GM19463 (cell line): ENCODE data around the gene PDXDC1.
"Not testable (repeated sequence)": the region's sequence is repeated elsewhere in the genome, so short reads cannot be mapped to it uniquely, and the experiment has no call there.

ENCODE experiments used
- ATAC-seq: cut with Tn5 transposase; IDR thresholded peaks from one replicate; pipeline ENCODE4 v1.9.1; 2021; ENCODE audit warnings: mild to moderate bottlenecking, moderate library complexity; ENCODE audit not compliant: unreplicated experiment

PDXDC1 gene

GRCh38 chr16:15130256-15130932 lies 155.6 kb downstream of the PDXDC1 start:
- not testable (repeated sequence) for ATAC-seq

GRCh38 chr16:15130943-15131700 lies 156.3 kb downstream of the PDXDC1 start:
- ATAC-seq = not testable (repeated sequence)

GRCh38 chr16:15132719-15133428 lies 158.0 kb downstream of the PDXDC1 start:
- not testable (repeated sequence) for ATAC-seq

- not testable (repeated sequence) for ATAC-seq
Measured at GRCh38 chr16:15133554-15133953, 158.7 kb downstream of the PDXDC1 start.

GRCh38 chr16:15134752-15135482 lies 160.1 kb downstream of the PDXDC1 start:
- not testable (repeated sequence) for ATAC-seq

- ATAC-seq = not testable (repeated sequence)
Measured at GRCh38 chr16:15135483-15136360, 160.9 kb downstream of the PDXDC1 start.

GRCh38 chr16:15137514-15137913 lies 162.7 kb downstream of the PDXDC1 start:
- ATAC-seq = not testable (repeated sequence)

- not testable (repeated sequence) for ATAC-seq
Measured at GRCh38 chr16:15140444-15141365, 165.9 kb downstream of the PDXDC1 start.

- no peak for ATAC-seq
Measured at GRCh38 chr16:15141586-15141985, 166.8 kb downstream of the PDXDC1 start.

GRCh38 chr16:15142107-15142890 lies 167.5 kb downstream of the PDXDC1 start:
- ATAC-seq = not testable (repeated sequence)

GRCh38 chr16:15142891-15143600 lies 168.2 kb downstream of the PDXDC1 start:
- not testable (repeated sequence) for ATAC-seq

GRCh38 chr16:15143601-15144091 lies 168.8 kb downstream of the PDXDC1 start:
- not testable (repeated sequence) for ATAC-seq

- not testable (repeated sequence) for ATAC-seq
Measured at GRCh38 chr16:15144092-15144631, 169.3 kb downstream of the PDXDC1 start.

GRCh38 chr16:15144781-15145417 lies 170.1 kb downstream of the PDXDC1 start:
- ATAC-seq = not testable (repeated sequence)

GRCh38 chr16:15145418-15146263 lies 170.8 kb downstream of the PDXDC1 start:
- not testable (repeated sequence) for ATAC-seq
